Panc1 (cell line): ENCODE results near the gene BMP7. TPM values are rescaled to one million over a fixed set of nuclear protein-coding genes. Genes with fewer than 3 reads are reported as not detected.

ENCODE experiments used
- ATAC-seq: fragments of 200-7000 bp; cut with Tn5 transposase; 2 replicates; pipeline ENCODE4 v1.9.1; 2020; ENCODE audit warnings: mild to moderate bottlenecking, moderate library complexity
- BruUV-seq: library from RNA; stranded (reverse); fragments of 400-500 nt; replicated peaks from 2 replicates; lab custom pipeline; 2021; lab: Mats Ljungman, UMichigan
- CTCF ChIA-PET: fragments of 300-600 bp; sonication (Branson Sonifier 250); formaldehyde crosslinking; loops from one replicate; lab custom pipeline; 2022; ENCODE audit warnings: antibody characterized with exemption; lab: Charles Lee
- POLR2A ChIA-PET: fragments of 300-600 bp; sonication (Branson Sonifier 250); formaldehyde crosslinking; loops from one replicate; lab custom pipeline; 2022; ENCODE audit warnings: antibody characterized with exemption; lab: Charles Lee
- DNase-seq: peaks from one replicate; pipeline ENCODE4 v3.0.0-alpha.2; 2010; ENCODE audit warnings: low read depth, low spot score
- H3K27ac ChIP-seq: 2 replicates; pipeline ENCODE4 v1.5.1; 2011; ENCODE audit warnings: mild to moderate bottlenecking, low read length, inconsistent platforms
- H3K27me3 ChIP-seq: fragments of 200-500 bp; sonication (Bioruptor generic); 2 replicates; pipeline ENCODE4 v1.6.0; 2014; ENCODE audit warnings: low read length, inconsistent platforms; ENCODE audit not compliant: control insufficient read depth, insufficient read depth
- H3K36me3 ChIP-seq: fragments of 200-500 bp; sonication (Bioruptor generic); 2 replicates; pipeline ENCODE4 v1.5.1; 2014; ENCODE audit warnings: inconsistent platforms, mild to moderate bottlenecking, low read length, moderate library complexity; ENCODE audit not compliant: control insufficient read depth, insufficient read depth
- H3K4me1 ChIP-seq: 2 replicates; pipeline ENCODE4 v1.5.1; 2011; ENCODE audit warnings: inconsistent platforms, mild to moderate bottlenecking, low read length, moderate library complexity; ENCODE audit not compliant: control insufficient read depth, insufficient read depth
- H3K4me3 ChIP-seq, 2 experiments: 2 replicates each; pipeline ENCODE4 v1.5.1; 2011 to 2012; ENCODE audit warnings: low read depth in 2 of 2, low read length in 2 of 2, mild to moderate bottlenecking in 2 of 2, inconsistent platforms in 1 of 2, moderate library complexity in 1 of 2
- H3K9me3 ChIP-seq: fragments of 200-500 bp; sonication (Bioruptor generic); 2 replicates; pipeline ENCODE4 v1.5.1; 2014; ENCODE audit warnings: low read depth, mild to moderate bottlenecking, inconsistent platforms, low read length, moderate library complexity; ENCODE audit not compliant: control insufficient read depth, insufficient read depth
- POLR2AphosphoS5 ChIP-seq: IDR thresholded peaks from 2 replicates; pipeline ENCODE4 v1.6.1; 2012; ENCODE audit warnings: mild to moderate bottlenecking, low read depth, low read length, moderate library complexity
- SIN3A ChIP-seq: IDR thresholded peaks from 2 replicates; pipeline ENCODE4 v1.6.1; 2012; ENCODE audit warnings: low read depth, mild to moderate bottlenecking, low read length, moderate library complexity, borderline replicate concordance; ENCODE audit not compliant: insufficient read depth
- TCF7L2 ChIP-seq: IDR thresholded peaks from 2 replicates; pipeline ENCODE4 v1.6.1; 2011; ENCODE audit warnings: mild to moderate bottlenecking, low read depth, low read length, inconsistent platforms
- in situ Hi-C: cut with HindIII; loops from 2 replicates; pipeline ENCODE4 v1.10.0; 2016; ENCODE audit warnings: low sequenced_read_pairs, low pct_unique_long_range_greater_than_20kb
- intact Hi-C: fragments of 100-400 bp; cut with micrococcal nuclease; formaldehyde crosslinking; loops from one replicate; pipeline ENCODE4 v1.10.0; 2022; ENCODE audit not compliant: unreplicated experiment
- total RNA-seq: library from RNA; stranded (reverse); gene quantifications from one replicate; pipeline ENCODE4 v1.2.1, GENCODE V29; 2021; ENCODE audit not compliant: unreplicated experiment
- TF ChIP-seq, protein P1 (sequence below), 2 experiments: IDR thresholded peaks; 2 replicates each; pipeline ENCODE4 v1.6.1; 2011 to 2012; ENCODE audit warnings: low read depth in 2 of 2, control low read depth in 1 of 2, low read length in 1 of 2, mild to moderate bottlenecking in 1 of 2, moderate library complexity in 1 of 2; ENCODE audit not compliant: insufficient read depth in 1 of 2
- TF ChIP-seq, protein P2 (sequence below): fragments of 450-650 bp; IDR thresholded peaks from 2 replicates; pipeline ENCODE4 v1.5.1; 2017; ENCODE audit warnings: mild to moderate bottlenecking

Gene BMP7
- total RNA-seq, 1 experiment from 2014 or later: 11.5 TPM

DNA sequence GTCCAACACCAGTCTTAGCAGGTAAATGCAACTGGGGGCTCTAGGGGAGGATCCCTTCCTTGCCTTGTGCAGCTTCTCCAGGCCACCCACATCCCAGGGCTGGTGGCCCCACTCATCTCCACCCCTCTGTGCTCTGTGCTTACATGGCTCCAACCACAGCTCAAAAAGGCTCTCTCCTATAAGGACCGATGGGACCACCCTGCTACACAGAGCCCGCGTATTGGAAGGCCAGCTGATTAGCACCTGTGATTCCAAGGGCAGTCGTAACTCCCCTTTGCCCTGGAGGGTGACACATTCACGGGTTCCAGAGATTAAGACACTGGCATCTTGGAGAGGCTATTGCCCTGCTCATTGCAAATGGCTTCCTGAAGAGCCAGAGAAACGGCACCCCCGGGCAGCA lies 84.8 kb downstream of the BMP7 start:
- H3K4me1 ChIP-seq: no peaks in the 10 kb centered on the region
- no peak overlapping the region for H3K27ac ChIP-seq
- TF ChIP-seq, protein P1, sequence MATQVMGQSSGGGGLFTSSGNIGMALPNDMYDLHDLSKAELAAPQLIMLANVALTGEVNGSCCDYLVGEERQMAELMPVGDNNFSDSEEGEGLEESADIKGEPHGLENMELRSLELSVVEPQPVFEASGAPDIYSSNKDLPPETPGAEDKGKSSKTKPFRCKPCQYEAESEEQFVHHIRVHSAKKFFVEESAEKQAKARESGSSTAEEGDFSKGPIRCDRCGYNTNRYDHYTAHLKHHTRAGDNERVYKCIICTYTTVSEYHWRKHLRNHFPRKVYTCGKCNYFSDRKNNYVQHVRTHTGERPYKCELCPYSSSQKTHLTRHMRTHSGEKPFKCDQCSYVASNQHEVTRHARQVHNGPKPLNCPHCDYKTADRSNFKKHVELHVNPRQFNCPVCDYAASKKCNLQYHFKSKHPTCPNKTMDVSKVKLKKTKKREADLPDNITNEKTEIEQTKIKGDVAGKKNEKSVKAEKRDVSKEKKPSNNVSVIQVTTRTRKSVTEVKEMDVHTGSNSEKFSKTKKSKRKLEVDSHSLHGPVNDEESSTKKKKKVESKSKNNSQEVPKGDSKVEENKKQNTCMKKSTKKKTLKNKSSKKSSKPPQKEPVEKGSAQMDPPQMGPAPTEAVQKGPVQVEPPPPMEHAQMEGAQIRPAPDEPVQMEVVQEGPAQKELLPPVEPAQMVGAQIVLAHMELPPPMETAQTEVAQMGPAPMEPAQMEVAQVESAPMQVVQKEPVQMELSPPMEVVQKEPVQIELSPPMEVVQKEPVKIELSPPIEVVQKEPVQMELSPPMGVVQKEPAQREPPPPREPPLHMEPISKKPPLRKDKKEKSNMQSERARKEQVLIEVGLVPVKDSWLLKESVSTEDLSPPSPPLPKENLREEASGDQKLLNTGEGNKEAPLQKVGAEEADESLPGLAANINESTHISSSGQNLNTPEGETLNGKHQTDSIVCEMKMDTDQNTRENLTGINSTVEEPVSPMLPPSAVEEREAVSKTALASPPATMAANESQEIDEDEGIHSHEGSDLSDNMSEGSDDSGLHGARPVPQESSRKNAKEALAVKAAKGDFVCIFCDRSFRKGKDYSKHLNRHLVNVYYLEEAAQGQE (IDR thresholded peaks at IDR 0.05; ENCODE audit: insufficient read depth in 1 of 2, low read depth in 2 of 2, low read length in 1 of 2): no peak
- TF ChIP-seq TCF7L2 (no peak), POLR2AphosphoS5 (no peak), SIN3A (no peak)
- TF ChIP-seq, protein P2, sequence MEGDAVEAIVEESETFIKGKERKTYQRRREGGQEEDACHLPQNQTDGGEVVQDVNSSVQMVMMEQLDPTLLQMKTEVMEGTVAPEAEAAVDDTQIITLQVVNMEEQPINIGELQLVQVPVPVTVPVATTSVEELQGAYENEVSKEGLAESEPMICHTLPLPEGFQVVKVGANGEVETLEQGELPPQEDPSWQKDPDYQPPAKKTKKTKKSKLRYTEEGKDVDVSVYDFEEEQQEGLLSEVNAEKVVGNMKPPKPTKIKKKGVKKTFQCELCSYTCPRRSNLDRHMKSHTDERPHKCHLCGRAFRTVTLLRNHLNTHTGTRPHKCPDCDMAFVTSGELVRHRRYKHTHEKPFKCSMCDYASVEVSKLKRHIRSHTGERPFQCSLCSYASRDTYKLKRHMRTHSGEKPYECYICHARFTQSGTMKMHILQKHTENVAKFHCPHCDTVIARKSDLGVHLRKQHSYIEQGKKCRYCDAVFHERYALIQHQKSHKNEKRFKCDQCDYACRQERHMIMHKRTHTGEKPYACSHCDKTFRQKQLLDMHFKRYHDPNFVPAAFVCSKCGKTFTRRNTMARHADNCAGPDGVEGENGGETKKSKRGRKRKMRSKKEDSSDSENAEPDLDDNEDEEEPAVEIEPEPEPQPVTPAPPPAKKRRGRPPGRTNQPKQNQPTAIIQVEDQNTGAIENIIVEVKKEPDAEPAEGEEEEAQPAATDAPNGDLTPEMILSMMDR: no peak
- no TSS peak for BruUV-seq
- intact Hi-C loops: no loop called here
- ChIA-PET POLR2A (no interaction called here), CTCF (no interaction called here)
- in situ Hi-C loops: no loop called here
- no peak overlapping the region for H3K4me3 ChIP-seq
- H3K27me3 ChIP-seq: no peaks in the 10 kb centered on the region
- no peaks in the 10 kb centered on the region for H3K36me3 ChIP-seq
- ATAC-seq (no peak), DNase-seq (no peak)
- H3K9me3 ChIP-seq: no peaks in the 10 kb centered on the region

DNA sequence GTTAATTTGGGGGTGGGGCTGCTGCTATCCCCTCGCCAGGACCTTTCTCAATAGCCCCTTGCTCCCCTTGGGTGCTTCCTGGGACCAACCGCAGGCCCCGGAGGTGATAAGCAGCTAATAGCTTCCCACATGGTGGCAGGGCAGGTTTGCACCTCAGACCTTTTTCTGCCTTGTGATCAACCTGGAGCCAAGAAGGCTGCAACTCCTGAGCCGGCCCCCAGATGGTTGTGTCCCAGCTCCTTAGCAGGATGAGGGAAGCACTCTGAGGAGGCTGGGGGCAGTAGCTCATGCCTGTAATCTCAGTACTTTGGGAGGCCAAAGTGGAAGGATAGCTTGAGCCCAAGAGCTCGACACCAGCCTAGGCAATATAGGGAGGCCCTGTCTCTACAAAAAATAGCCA lies 85.5 kb downstream of the BMP7 start:
- Histone ChIP-seq H3K36me3 (no peaks in the 10 kb centered on the region), H3K4me3 (no peak overlapping the region), H3K4me1 (no peaks in the 10 kb centered on the region), H3K27ac (no peak overlapping the region), H3K27me3 (no peaks in the 10 kb centered on the region), H3K9me3 (no peaks in the 10 kb centered on the region)
- intact Hi-C loops: no loop called here
- BruUV-seq: no TSS peak
- ATAC-seq (no peak), DNase-seq (no peak)
- CTCF ChIA-PET: no interaction called here
- POLR2A ChIA-PET: no interaction called here
- TF ChIP-seq, protein P1 (IDR thresholded peaks at IDR 0.05; ENCODE audit: insufficient read depth in 1 of 2, low read depth in 2 of 2, low read length in 1 of 2): no peak
- no peak for TF ChIP-seq TCF7L2
- TF ChIP-seq POLR2AphosphoS5: no peak
- no peak for TF ChIP-seq SIN3A
- TF ChIP-seq, protein P2: no peak
- in situ Hi-C loops: no loop called here
